ENCODE measurements around the gene SIDT1.

GRCh38 chr3:113625834-113626233 lies 93.5 kb downstream of the SIDT1 start:
- TF ChIP-seq EP300 (IDR thresholded peaks at IDR 0.05; ENCODE audit: borderline replicate concordance) (no peak), TAF1 (IDR thresholded peaks at IDR 0.05; ENCODE audit: low read depth) (no peak), ZBTB7A (IDR thresholded peaks at IDR 0.05; ENCODE audit: low read depth) (no peak), CEBPB (IDR thresholded peaks at IDR 0.05) (no peak), EGR1 (IDR thresholded peaks at IDR 0.05) (no peak), REST (IDR thresholded peaks at IDR 0.05; ENCODE audit: low read depth) (no peak), USF1 (IDR thresholded peaks at IDR 0.05) (no peak), YY1 (IDR thresholded peaks at IDR 0.05; ENCODE audit: low read depth) (no peak)
